Hippocampal formation (tissue), 2 donors: ENCODE data around the gene FKBP10.
"Not testable (repeated sequence)": the region's sequence is repeated elsewhere in the genome, so short reads cannot be mapped to it uniquely, and the experiment has no call there.

Source experiments
- DNase-seq, 2 donors: peaks; one replicate each; lab custom pipeline; 2025; lab: John Stamatoyannopoulos, UW

The FKBP10 gene

GRCh38 chr17:41837761-41838538 is 25.1 kb downstream of the FKBP10 start, which contains the start of gene KLHL10:
KLHL10 (plus strand) TSS chr17:41837825; CDS start chr17:41837933, 108 bp downstream.
- DNase-seq, result no peak

GRCh38 chr17:41839448-41839847 is 26.6 kb downstream of the FKBP10 start:
- not testable (repeated sequence) for DNase-seq

GRCh38 chr17:41840781-41841180 is 28.0 kb downstream of the FKBP10 start:
- DNase-seq, result not testable (repeated sequence)

DNA sequence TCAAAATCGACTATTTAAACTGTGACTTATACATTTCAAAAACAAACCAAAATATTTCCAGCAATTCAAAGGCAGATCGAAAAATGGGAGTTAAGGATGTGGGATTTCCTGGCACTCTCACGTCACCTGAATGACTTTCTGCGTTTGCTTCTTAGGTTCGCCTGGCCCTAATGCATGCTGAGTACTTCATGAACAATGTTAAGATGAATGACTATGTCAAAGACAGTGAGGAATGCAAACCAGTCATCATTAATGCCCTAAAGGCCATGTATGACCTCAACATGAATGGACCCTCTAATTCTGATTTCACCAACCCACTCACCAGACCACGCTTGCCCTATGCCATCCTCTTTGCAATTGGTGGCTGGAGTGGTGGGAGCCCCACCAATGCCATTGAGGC is 32.2 kb downstream of the FKBP10 start:
- DNase-seq, result no peak

DNA sequence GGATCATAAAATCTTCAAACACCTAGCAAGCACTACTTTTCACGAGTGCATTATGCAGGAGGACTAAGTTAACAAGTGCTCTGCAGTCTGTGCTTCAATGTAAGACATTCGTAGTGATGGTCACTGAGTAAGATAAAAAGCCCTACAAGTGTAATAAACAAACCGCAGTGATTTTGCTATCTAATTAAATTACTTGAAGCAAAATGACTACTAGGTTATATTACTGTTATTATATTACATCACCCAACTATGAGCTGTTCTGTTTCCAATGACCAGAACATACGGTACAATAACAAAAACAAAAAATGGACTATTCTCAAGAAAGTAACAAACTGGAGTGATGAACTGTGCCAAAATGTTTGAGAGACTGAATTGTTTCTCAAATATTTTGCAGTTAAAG is 36.0 kb downstream of the FKBP10 start:
- no peak for DNase-seq

GRCh38 chr17:41849251-41849990 is 36.6 kb downstream of the FKBP10 start:
- DNase-seq, result no peak

DNA sequence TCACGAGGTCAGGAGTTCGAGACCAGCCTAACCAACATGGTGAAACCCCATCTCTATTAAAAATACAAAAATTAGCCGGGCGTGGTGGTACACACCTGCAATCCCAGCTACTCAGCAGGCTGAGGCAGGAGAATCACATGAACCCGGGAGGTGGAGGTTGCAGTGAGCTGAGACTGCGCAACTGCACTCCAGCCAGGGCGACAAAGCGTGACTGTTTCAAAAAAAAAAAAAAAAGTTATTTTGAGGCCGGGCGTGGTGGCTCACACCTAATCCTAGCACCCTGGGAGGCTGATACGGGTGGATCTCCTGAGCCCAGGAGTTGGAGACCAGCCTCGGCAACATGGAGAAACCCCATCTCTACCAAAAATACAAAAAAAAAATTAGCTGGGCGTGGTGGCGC is 38.6 kb downstream of the FKBP10 start:
- not testable (repeated sequence) for DNase-seq

- no peak for DNase-seq
Observed at GRCh38 chr17:41860254-41860931, 47.6 kb downstream of the FKBP10 start.

DNA sequence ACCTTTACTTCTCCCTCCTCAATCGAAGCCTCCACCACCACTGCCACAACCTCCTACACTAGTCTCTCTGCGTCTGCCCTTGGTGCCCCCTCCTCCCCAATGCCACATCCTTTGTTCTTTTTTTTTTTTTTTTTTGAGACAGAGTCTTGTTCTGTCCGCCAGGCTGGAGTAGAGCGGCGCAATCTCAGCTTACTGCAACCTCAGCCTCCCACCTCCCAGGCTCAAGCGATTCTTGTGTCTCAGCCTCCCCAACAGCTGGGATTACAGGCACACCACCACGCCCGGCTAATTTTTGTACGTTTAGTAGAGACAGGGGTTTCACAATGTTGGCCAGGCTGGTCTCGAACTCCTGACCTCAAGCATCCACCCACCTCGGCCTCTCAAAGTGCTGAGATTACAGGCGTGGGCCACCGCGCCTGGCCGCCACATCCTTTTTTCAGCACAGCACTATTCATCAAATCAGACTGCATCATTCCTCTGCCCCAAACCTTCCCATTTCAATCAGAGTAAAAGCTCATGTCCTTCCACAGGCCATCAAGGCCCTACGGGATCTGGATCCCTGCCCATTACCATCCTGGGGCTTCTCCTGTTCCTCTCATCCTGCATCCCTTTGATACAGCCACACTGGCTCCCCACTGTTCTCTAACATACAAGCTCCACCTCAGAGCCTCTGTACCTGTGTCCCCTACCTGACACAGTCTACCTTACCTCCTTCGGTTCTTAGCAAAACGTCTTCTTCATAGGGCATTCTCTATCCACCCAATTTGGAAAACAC is 50.5 kb downstream of the FKBP10 start:
- DNase-seq, result no peak

GRCh38 chr17:41864498-41864835 is 51.7 kb downstream of the FKBP10 start:
- no peak for DNase-seq

DNA sequence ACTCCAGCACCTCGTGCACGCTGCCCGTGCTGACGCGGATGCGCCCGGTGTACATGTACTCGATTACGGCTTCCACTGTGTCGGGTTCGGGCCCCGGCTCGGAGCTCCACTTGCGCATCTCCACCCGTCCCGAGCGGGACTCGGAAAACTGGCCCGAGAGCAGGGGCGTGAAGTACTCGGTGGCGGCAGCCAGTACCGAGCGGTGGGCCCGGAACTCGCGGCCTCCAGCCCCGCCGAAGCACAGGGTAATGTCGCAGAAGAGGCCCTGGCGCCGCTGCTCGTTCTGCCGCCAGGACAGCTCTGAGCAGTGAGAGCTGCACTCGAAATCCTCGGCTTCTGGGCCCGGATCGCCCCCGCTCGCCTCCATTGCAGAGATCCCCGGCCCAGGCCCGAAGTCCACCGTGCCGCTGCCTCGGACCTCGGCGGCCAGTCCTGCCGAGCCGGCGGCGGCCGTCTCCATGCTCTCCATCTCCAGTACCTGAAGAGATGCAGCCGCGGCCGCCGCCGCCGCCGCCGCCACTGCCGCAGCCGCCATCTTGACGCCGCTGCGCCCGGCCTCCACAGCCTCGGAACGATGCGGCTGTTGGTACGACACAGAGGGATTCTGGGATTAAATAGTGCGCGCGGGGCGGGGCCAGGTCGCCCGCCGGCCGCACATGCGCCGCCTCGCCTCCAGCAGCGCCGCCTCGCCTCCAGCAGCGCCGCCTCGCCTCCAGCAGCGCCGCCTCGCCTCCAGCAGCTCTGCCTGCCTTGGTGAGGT is 52.2 kb downstream of the FKBP10 start, which contains the start of gene KLHL11:
KLHL11 (minus strand) TSS at position 588 of the 760 bp plus-strand sequence; CDS start at position 535, 53 bp downstream.
- peak; percentile 81 to 89 for DNase-seq

- no peak for DNase-seq
Observed at GRCh38 chr17:41865596-41865893, 52.7 kb downstream of the FKBP10 start.

DNA sequence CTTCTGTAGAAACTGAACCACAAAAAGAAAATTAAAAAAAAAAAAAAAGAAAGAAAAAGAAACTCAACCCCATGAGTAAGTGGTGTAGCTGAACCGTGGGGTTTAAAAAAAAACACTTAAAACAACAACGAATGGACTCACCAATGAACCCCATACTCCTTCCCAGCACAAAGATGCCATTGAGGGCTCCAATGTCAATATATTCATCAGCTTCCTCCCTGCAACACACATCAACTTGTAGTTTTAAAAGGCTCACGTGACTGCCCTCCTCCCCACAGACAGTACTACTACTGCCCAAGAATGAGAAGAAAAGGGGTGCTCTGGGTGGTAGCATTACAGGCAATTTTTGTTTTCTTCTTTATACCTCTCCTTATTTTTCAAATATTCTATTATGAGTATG is 55.8 kb downstream of the FKBP10 start:
- no peak for DNase-seq

- no peak for DNase-seq
Observed at GRCh38 chr17:41869426-41869825, 56.6 kb downstream of the FKBP10 start.

- DNase-seq, result no peak
Observed at GRCh38 chr17:41870097-41870496, 57.3 kb downstream of the FKBP10 start.

DNA sequence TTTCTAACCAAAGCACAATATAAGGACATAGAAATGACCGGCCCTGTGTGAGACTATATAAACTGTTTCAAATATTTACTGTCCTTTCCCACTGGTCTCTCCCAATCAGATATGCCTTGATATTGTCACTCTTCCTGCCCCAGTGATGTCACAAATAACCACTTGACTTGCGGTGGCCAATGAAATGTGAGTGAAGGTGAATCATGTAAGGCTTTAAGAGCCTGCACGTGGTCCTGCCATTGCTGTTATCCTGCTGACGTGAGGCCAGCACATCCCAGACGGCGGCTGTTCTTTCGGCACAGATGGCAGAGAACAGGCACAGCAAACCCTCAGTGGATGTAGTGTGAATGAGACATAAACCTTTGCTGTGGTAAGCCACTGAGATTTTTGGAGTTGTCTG is 57.8 kb downstream of the FKBP10 start:
- DNase-seq, result no peak

- no peak for DNase-seq
Observed at GRCh38 chr17:41871789-41872188, 59.0 kb downstream of the FKBP10 start.
